HG03097 (cell line): ENCODE measurements around the gene SHISA9.

Experiments
- ATAC-seq: cut with Tn5 transposase; IDR thresholded peaks from one replicate; pipeline ENCODE4 v1.9.1; 2021; ENCODE audit not compliant: unreplicated experiment, low FRiP score

Gene SHISA9

DNA sequence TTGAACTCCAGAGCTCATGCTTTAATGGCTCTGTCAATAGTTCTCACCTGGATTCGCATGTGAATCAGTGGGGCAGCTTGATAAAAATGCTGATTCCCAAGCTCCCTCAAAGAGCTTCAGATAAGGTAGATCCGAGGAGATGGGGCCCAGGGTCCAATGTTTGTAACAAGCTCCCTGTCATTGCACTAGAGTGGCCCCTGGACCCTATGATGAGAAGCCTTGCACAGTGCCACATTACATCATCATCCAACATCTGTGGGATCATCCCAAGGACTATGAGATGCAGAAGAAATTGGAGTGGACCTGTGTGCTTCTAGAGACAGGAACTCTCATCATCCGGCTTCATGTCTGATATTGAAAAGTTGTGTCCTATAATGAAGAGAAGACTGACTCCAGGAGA is 340.8 kb downstream of the SHISA9 start:
- no peak for ATAC-seq

GRCh38 chr16:13244770-13245169 is 343.4 kb downstream of the SHISA9 start:
- ATAC-seq, result no peak

DNA sequence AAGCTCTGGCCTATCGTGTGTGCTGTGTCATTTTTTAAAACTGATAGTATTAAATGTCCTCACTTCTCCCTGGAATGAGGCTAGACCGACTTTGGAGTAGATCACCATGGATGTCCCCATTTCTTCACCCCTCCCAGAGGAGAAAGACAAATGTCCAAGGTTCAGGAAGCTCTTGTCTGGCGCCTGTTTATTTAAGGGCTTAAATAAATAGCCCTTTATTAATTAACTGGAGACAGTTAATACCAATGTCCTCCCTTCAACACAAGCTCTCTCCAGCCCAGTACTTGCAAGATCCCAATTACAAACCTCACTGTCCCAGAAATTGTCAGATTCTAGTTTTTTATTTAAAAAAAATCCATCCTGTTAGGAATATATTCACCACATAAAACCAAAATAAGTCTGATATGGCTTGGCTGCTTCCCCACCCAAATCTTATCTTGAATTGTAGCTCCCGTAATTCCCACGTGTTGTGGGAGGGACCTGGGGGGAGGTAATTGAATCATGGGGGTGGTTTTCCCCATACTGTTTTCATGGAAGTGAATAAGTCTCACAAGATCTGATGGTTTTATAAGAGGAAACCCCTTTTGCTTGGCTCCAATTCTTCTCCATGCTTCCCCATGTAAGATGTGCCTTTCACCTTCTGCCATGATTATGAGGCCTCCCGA is 344.4 kb downstream of the SHISA9 start:
- no peak for ATAC-seq

GRCh38 chr16:13254998-13255614 is 353.7 kb downstream of the SHISA9 start:
- no peak for ATAC-seq

- ATAC-seq, result no peak
These were observed 361.1 kb downstream of the SHISA9 start for GRCh38 chr16:13262270-13263090.

GRCh38 chr16:13264749-13265552 is 363.6 kb downstream of the SHISA9 start:
- ATAC-seq, result no peak

GRCh38 chr16:13269359-13269758 is 368.0 kb downstream of the SHISA9 start:
- ATAC-seq, result no peak

GRCh38 chr16:13269905-13270528 is 368.6 kb downstream of the SHISA9 start:
- ATAC-seq, result no peak

GRCh38 chr16:13270602-13271001 is 369.2 kb downstream of the SHISA9 start:
- ATAC-seq, result no peak

DNA sequence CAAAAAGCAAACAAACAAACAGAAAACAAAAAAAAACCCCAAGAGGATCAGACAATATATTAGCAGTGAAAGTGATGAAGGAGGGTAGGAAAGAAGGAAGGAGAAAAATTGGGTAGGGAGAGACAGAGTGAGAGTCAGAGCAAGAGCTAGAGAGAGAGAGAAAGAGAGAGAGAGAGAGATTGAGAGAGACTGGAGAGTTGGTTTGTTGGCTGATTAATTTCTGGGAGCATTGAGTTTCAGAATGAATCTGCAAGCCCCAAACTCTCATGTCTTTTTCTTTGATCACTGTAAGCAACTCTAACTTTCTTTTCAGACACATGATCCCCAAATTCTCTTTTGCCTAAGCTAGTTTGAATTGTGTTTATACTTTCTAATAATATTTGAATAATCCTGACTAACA is 388.1 kb downstream of the SHISA9 start:
- ATAC-seq, result no peak
